CD4-positive, alpha-beta T cell treated with Interleukin-1 beta for 1 hour (primary cell): Measurements from ENCODE around the gene CMBL.
"Not testable (repeated sequence)": the region's sequence is repeated elsewhere in the genome, so short reads cannot be mapped to it uniquely, and the experiment has no call there.

ENCODE experiments used
- DNase-seq, 2 donors: peaks; one replicate each; pipeline ENCODE4 v3.0.0-alpha.2; 2020 to 2022

The CMBL gene

DNA sequence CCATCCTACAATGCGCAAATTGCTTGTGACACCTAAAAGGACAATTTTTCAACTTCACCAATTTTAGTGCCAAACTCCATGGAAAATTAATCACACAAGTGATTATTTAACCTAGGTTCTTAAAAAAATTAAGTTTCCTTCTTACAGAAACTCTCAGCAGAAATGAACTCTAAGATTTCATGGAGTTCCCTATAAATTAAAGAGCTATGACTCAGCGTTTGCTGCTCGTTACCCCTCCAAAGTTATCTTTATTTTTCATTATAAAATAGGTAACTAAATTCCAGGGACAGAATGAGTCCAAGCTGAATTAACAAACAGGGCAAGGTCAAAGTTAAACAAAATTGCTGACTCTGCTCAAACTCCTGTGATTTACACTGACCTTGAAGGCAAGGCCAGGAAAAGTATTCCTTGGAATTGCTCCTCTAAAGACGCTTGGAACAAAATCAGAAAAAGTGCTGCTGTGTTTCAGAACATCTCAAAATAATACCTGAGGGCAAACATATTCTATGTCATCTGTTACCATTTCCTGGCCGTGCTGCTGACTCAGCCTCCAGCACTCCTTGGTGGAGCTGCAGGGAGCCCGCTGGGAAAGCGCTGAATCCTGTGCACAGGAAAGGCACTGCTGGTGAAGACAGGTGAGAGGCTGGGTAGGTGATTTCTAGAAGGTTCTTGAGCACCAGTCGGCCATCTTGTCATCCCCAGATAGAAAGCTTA lies 2.5 kb upstream of the CMBL start:
- DNase-seq: no peak

DNA sequence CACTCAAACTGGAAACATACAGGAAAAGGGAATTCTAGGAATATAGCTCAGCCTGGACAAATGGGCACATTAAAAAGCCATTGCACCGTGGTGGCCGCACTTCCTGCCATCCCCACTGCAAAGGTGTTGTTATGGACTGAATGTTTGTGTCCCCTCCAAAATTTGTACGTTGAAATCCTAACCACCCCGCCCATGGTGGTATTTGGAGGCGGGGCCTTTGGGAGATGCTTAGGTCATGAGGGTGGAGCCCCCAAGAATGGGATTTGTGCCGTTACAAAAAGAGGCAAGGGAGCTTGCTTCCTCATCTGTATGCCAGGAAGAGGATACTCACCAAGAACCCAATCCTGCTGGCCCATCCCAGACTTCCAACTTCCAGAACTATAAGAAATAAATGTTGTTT lies 1.1 kb upstream of the CMBL start:
- no peak for DNase-seq

DNA sequence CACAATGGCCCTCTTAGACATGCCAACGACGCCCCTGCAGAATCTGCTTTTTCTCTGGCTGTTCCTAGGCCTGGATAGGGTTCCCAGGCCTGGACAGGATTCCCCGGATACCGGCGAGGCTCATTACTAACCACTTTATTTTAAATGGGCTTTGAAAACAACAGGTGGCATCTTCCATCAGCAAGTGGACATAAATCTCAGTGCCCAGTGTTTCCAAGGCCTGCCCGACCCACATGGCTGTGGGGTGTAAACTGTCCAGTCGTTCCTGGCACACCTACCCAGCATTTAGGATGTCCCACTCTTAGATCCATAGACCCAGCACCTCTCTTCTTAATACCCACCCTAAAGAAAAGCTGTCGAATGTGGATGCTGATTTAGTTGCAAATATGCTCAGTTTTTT lies 896 bp downstream of the CMBL start:
- no peak for DNase-seq

DNA sequence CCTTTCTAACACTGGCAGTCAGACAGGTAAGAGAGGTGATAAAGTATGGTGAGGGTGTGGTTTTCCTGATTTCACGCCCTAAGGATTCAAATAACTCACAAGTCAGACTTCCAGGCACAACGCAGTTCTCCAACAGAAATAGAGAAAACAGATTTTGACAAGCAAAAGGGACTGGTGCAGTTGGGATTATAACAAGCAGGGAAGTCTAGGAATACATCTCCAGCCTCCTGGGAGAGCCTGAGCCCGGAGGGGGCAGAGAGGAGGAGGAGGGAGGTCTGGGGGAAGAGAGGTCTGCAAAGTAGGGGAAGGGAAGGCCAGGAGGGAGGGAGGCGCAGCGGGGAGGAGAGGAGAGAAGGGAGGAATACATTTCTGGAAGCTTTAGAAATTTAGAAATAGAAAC lies 1.6 kb downstream of the CMBL start:
- no peak for DNase-seq

DNA sequence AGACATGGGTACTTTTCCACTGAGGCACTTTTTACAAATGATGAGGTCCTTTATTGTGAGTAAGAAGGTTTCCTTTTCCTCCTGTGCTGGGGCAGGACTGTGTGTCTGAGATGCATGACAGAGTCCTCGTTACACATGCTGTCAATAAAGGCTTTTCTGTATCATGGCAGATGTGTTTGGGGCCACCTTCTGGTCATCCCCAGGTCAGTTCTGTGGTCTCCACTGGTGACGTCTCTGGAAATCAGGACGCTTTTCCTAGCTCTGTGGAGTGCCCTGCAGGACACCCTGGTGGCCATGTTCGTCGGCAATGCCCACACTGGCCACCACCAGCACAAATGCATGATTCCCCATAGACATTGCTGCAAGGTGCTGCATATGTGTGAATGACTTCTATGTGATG lies 2.8 kb downstream of the CMBL start:
- DNase-seq: no peak

DNA sequence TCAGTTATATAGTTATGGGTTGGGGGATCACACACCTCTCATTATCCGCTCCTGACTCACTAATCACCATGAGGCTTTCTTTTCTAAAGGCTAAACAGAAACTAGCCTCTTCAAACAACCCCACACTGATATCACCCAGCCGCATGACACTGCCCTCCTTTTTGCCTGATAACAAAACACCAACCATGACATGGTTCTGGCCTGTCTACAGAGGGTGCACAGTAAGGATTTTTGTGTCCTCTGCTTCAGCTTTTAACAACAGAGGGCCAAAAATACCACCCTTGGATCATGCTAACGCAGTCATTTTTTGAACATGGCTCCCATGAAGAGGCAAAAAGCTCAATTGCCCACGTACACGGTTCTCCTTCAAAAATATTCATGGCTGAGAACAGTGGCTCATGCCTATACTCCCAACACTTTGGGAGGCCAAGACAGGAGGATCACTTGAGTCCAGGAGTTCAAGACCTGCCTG lies 4.0 kb downstream of the CMBL start:
- no peak for DNase-seq

DNA sequence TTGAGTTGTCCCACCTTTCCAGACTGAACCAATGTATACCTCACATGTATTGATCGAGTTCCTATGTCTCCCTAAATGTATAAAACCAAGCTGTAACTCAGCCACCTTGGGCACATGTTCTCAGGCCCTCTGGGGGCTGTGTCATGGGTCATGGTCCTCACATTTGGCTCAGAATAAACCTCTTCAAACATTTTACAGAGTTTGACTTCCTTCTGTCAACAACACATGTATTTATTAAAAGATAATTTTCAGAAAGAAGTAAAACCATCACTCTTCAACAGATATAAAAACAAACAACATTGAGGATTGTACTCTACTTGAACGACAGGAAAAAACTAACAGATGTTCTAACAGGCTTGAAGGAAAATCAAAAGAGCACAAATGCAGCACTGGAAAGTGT lies 4.5 kb downstream of the CMBL start:
- no peak for DNase-seq

DNA sequence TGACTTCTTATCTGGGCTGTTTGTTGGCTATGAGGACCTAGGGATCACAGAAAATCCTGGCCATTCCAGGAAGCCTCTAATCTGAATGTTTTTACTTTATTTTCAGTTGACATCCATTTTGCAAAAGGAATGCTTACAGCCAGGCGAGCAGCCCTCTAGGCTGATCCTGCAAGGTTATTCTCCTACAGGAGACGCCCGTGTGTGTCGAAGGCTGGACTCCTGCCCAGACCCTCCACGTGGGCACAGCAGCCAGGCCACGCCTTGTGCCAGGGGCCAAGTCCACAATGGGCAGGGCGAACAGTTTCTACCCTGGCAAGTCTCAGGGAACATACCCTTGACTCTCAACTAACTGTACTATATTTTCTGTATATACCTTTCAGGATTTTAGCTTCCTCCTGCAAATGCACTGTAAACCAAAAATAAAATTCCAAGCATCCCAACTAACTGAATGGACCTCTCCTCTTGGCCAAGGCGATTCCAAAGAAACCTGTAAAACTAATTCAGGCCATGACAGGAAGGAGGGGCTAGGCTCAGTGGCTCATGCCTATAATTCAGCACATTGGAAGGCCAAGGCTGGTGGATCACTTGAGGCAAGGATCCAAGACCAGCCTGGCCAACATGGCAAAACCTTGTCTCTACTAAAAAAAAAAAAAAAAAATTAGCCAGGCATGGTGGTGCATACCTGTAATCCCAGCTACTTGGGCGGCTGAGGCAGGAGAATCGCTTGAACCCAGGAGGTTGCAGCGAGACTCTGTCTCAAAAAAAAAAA lies 5.7 kb downstream of the CMBL start:
- DNase-seq: no peak

DNA sequence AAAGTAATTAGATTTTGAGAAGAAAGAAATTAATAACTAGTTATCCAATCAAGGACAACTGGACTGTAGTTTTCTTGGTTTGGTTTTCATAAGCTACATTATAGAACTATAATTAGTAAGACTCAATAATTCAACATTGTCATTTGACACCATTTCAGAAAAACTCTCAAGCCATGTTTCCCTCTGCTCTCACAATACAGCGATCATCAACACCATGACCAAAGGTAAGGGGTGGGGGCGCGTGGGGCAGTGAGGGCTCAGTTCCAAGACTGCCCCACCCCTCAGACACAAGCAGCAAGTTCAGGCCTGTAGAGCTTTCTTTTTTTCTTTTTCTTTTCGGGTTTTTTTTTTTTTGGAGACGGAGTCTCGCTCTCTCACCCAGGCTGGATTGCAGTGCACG lies 6.4 kb downstream of the CMBL start:
- no peak for DNase-seq

DNA sequence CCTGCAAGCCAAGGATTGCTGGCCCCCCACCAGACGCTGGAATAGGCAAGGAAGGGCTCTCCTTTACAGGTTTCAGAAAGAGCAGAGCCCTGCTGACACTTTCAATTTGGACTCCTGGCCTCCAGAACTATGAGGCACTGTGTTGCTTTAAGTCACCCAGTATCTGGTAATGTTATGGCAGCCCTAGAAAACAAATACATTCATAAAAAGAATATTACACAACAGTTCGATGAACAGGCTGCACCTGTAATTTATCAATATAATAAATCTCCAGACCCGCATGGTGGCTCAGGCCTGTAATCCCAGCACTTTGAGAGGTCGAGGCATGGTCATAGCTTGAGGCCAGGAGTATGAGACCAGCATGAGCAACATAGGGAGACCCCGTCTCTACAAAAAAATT lies 7.5 kb downstream of the CMBL start:
- DNase-seq: no peak

DNA sequence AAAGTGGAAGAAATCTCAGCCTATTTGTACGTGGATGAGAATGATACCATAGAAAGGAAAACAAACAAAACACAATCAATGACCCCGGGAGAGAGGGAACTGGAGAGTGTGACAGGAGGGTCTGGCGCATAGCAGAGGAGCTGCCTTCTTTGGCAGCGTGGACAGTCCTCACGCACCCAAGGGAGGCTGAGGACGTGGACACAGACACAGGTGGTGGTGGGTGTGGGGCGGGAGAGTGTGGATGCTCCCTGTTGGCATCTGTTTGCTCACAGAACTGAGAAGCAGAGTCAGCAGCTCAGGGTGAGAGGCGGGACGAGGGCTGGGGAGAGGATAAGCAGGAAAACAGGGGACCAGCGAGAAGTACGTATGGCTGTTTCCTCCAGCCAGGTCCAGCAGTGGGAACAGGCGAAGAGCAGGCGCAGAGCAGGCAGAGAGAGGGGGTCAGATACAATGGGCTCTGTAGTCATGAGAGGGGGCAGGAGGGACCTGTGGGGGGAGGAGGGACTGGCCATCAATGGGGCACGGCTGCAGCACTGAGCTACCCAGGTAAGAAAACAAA lies 10.0 kb downstream of the CMBL start:
- DNase-seq: no peak

DNA sequence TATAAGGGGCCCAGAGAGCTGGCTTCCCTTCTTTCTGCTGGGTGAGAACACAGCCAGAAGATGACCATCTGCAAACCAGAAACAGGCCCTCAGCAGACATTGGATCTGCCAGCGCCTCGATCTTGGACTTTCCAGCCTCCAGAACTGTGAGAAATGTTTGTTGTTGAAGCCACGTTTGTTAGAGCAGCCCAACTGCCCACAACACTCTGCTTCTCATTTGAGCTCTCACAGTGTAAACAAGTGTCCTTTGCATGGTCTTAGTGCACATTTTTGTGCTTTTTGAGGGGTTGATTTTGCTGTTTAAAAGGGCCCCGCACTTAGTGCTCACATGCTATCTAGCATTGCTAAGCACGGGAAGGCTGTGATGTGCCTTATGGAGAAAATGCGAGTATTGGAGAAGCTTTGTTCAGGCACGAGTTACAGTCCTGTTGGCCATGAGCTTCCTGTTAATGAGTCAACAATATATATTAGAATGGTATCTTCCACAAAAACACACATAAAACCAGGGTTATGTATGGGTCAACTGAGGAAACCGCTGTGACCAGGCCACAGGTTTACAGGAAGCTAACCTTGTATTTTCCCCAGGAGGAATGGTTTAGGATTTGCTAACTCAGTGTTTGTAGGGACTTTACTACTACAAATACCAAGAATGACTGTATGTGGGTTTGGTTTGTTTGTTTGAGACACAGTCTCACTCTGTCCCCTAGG lies 11.9 kb downstream of the CMBL start:
- no peak for DNase-seq

DNA sequence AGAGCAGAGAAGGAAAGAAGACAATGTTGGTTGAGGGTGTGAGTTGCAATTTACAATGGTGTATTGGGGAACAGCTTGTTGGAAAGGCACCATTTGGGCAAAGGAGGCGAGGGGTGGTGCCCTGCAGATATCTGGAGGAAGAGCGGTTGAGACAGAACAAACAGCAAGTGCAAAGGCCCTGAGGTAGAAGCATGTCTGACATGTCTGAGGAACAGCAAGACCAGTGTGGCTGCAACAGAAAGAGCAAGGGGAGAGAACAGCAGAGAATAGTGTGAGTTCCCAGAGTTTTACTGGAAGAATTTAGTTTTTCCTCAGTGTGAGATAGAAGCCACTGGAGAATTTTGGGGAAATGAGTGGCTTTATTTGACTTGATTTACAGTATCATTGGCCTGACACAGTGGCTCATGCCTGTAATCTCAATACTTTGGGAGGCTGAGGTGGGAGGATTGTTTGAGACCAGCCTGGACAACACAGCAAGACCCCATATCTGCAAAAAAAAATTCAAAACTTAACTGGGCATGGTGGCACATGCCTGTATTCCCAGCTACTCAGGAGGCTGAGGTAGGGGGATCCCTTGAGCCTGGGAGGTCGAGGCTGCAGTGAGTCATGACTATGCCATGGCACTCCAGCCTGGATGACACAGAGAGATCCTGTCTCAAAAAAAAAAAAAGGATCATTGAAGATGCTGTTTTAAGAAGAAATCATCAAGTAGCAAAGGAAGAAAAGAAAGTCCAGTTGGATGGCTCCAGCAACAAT lies 13.6 kb downstream of the CMBL start:
- no peak for DNase-seq

DNA sequence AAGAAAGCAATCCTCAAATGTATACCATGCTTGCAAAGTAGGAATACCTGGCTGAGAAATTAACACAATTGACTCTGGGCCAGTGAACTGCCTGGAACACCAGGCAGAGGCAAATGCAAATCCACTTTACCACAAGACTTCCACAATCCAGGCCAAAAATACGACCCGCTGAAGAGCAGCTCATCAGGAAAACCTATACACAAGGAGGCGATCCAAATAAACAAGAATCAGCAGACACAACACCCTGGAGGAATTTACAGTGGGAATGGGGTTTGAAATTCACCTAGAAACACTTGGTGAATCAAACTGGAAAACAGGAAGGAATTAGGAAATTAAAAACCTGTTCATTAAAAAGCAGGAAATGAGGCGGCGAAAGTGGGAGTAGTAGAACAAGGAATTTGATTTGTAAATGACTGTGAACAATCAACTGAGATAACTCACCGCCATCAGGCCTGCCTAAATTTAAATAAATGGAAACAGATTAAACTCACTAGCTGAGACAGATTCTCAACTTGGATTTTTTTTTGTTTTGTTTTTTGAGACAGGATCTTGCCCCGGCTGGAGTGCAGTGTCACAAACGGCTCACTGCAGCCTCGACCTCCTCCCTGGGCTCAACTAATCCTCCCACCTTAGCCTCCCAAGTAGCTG lies 15.9 kb downstream of the CMBL start:
- DNase-seq: no peak

DNA sequence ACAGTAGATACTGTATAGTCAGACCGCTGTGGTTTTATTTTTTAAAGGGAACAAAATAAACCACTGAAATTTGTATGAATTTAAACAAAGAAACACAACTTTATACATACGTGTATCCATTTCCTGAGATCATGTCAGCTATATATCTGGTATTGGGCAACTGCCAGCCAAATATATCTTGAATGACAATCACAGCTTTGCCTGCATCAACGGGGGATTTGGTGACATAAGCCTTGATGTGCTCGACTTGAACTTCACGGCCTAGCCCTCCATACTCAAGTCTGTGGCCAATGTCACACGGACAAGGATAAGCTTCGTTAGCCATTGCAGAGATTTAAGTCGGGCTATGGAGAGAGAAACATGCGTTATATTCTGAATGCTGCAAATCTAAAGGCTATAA lies 17.3 kb downstream of the CMBL start:
- no peak for DNase-seq

DNA sequence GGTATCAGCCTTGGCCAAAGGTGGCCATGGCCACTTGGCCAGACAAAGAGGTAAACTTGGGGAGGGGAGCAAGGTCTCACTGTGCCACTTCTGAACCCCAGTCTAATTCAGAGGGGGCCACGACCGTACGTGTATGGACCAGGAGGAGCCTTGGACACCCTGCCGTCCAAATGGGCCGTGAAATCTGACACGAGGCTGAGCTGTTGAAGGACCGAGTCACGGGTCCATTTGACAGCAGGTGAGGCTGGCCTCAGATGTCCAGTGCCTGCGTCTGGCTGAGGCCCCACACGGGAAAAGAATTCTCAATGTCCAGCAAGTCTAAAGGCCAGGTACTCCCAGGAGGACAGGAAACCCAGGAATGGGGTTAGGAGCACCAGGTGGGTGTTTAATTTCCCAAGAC lies 17.7 kb downstream of the CMBL start:
- no peak for DNase-seq

DNA sequence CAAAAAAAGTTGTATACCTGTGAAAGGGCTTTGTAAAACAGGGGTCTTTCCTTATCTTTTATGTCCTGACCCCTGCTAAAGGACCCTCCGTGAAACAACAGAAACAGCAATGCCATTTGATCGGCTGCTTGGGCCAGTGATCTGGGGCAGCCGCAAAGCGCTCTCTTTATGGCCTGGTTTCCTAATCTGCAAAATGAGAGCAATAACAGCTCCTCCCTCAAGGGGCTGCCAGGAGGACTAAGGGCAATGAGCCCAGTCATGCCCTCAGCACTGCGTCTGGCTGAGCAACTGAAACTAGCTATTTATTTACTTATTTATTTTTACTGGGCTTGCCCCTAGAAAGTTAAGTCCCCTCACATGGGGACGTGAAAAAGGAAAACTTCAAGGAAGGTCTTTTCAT lies 18.3 kb downstream of the CMBL start:
- no peak for DNase-seq

DNA sequence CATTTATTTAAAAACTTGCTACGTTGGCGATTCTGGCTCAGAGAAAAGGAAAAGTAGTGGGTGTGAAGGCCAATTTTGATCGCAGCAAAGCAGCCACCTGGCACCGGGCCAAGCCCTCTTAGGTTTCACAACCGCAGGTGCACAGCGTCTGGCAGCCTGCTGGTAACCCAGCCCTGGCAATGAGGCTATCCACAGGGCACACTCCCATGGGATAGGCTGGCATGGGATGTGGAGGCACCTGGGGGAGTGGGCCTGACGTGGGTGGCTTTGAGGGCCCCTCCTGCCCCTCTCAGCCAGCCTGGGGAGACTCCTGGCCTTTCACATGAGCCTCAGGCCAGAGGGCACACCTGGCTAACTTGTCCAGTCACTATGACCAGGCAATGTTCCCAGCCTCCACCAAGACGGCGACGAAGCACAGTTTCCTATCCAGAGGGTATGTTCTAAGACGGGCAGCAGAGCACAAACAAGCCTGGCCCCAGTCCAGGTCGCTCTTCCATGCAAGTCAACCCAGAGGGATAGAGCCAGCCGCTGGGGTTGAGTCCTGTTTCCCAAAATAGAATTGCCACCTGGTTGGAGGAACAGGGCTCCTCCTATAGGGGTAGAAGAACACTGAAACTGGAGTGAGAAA lies 19.0 kb downstream of the CMBL start:
- peak; percentile 17 to 22 for DNase-seq

DNA sequence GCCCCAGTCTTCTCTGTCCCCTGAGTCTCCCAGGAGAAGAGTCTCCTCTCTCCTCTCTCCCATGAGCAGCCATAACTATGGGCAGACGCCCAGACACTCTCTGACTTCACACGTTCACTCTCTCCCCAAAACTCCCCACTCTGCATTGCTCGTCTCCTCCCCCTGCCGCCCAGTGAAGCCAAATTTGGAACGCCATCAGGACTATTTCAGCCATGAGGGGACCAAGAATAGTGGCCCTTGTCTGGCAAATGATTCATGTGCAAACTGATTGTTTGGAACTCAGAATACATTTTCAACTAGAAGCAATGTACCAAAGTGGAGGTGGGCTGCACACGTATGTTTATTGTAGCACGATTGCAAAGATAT lies 20.9 kb downstream of the CMBL start:
- no peak for DNase-seq

DNA sequence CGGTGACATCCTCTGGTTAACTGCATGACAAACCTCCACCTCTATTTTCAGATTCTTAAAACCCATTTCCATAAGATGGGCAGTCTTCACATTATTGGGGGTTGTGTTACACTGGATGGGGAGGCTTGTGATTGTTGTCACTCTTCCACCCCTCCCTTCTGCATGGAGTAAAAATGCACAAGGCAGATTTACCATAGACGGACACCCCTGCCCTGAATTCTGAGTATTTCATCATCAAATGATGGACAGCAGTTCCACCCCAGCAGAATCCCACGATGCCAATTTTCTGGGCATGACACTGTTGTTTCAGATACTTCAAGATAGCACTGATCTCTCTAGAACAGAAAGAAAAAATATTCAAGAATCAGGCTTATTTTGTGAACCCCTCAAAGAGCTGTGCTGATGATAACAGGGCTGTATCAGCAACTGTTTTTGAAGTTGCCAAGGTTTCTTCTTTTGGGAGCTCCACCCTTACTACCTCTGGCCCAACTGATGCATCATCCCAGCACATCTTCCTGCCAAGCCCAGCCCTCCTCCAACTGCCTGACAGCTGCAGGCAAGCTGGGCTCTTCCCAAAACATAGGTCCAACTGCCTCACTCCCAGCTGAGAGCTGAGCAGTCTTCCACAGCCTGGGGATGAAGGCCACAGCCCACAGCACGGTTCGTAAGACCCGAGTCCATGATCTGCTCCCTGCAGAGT lies 21.4 kb downstream of the CMBL start:
- DNase-seq: no peak

DNA sequence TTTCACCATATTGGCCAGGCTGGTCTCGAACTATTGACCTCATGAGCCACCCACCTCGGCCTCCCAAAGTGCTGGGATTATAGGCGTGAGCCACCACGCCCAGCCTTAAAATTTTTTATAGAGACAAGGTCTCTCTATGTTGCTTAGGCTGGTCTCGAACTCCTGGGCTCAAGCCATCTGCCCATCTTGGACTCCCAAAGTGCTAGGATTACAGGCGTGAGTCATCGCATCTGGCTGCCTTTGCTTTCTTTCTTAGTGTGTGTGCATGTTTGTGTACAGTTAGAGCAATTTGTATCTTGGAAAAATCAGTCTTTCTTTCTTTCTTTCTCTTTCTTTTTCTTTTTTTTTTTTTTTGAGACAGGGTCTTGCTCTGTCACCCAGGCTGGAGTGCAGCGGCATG lies 22.3 kb downstream of the CMBL start:
- DNase-seq: not testable (repeated sequence)
